Fibroblast of pulmonary artery (primary cell): ENCODE results near the gene C5.

ENCODE experiments used
- DNase-seq: peaks from one replicate; pipeline ENCODE4 v3.0.0-alpha.2; 2010; ENCODE audit warnings: low read depth
- H3K4me3 ChIP-seq: replicated peaks from 2 replicates; pipeline ENCODE4 v1.5.1; 2011; ENCODE audit warnings: low read depth, mild to moderate bottlenecking, control low read depth, low read length, moderate library complexity
- TF ChIP-seq, protein P1 (sequence below): IDR thresholded peaks from 2 replicates; pipeline ENCODE4 v1.5.1; 2011; ENCODE audit warnings: mild to moderate bottlenecking, control low read depth, low read length, inconsistent platforms; ENCODE audit errors: missing control alignments

C5 gene

DNA sequence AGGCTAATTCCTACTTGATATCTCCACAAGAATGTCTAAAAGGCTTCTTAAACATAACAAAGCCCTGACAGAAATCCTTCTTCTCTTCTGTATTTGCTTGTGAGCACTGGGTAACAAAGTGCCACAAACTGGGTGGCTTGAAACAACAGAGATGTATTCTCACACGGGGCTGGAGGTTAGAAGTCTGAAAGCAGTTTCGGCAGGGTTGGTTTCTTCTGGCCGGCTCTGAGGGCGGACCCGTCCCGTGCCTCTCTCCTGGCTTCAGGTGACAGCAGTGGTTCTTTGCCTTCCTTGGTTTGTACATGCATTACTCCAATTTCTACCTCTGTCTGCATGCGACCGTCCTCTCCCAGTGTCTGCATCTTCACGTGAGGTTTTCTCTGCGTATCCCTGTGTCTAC, 109.5 kb downstream of the C5 start:
- TF ChIP-seq, protein P1, sequence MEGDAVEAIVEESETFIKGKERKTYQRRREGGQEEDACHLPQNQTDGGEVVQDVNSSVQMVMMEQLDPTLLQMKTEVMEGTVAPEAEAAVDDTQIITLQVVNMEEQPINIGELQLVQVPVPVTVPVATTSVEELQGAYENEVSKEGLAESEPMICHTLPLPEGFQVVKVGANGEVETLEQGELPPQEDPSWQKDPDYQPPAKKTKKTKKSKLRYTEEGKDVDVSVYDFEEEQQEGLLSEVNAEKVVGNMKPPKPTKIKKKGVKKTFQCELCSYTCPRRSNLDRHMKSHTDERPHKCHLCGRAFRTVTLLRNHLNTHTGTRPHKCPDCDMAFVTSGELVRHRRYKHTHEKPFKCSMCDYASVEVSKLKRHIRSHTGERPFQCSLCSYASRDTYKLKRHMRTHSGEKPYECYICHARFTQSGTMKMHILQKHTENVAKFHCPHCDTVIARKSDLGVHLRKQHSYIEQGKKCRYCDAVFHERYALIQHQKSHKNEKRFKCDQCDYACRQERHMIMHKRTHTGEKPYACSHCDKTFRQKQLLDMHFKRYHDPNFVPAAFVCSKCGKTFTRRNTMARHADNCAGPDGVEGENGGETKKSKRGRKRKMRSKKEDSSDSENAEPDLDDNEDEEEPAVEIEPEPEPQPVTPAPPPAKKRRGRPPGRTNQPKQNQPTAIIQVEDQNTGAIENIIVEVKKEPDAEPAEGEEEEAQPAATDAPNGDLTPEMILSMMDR: no peak
- no peak overlapping the region for H3K4me3 ChIP-seq
- DNase-seq: no peak

DNA sequence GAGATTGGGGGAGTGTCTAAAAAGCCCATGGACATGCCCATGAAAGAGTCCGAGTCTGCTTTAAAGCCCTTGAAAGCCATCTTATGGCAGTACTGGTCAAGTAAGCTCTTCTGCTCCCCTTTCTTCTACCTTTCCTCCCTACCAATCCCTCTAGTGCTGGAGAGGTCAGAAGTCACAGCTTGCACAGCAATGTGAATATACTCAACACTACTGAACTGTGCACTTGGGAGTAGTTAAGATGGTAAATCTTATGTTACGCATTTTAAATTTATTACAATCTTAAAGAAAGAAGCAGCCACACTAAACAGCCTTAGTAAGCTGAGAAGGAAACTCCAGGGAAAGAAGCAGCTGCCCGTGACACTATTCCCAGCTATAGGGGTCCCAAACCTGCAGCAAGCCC, 111.2 kb downstream of the C5 start:
- no peak for DNase-seq
- H3K4me3 ChIP-seq: no peak overlapping the region
- TF ChIP-seq, protein P1: no peak

DNA sequence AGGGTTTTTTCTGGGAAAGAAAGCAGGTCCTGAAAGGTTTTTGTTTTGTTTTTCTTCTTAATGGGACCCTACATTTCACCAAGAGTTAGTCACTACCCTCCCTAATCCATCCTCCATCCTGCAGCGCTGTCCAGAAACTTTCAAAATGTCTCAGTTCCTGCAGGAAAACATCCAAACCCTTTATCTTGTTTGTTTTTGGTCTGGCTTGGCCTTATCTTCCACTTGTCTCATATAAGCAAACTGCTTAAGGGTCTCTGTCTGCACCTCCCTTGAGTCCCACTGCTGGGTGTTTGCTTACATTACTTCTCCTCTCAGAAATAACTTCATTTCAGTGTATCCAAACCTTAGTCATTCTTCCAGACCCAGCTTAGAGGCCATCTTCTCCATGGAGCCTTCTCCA, 112.5 kb downstream of the C5 start:
- peak; percentile 55 for DNase-seq
- no peak overlapping the region for H3K4me3 ChIP-seq
- TF ChIP-seq, protein P1: no peak

DNA sequence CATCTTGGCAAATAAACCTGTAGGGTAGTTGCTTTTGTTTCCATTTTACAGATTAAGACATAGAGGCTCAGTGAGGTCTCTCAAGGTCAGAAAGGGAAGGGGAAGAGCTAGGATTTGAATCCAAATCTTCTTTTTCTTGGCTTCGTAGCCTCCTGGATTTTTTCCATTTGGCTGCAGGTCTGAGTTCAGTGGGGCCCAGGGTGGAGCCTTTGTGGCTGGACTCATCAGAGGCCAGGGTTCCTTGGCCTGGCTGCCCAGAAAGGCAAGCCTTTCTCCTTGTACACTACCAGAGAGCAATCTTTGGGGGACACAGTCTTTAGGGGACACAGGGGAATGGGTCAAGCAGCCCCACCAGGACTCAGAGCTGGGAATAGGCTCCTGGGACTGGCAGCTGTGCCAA, 112.9 kb downstream of the C5 start:
- peak; percentile 36 for DNase-seq
- H3K4me3 ChIP-seq: no peak overlapping the region
- TF ChIP-seq, protein P1: no peak

- TF ChIP-seq, protein P1: no peak
- H3K4me3 ChIP-seq: no peak overlapping the region
- no peak for DNase-seq
Measured at GRCh38 chr9:120936764-120937122, 113.3 kb downstream of the C5 start.

DNA sequence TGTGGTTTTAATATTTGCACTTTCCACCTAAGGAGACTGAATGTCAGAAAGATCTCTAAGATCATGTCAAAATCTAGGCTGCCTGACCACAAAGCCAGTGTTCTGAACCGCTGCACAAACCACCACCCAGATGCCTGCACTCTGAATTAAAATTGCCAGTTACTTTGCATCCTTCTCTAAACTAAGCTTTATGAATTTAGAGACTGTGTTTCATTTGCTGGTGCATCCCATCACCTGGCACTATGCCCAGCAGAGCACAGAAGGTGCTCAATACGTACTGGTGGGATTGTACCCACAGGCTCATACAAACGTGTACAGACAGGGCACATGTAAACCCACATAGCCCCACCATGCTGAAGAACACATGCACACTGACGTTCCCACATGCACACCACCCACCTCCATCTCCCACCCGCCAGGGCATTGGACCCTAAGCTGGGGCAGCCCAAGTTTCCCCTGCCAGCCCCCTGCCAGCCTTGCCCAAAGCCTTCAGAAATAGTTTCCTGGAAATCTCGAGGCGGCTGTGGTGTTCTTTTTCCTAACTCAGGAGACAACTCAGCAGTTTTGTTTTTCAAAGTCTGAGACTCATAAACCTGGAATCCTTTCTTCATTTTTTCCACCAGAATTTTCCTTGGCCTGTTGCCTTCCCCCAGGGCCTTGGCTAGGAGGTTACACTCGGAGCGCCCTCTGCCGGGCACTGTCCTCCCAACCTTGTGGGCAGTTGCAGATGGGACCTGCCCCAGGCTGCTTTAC, 113.9 kb downstream of the C5 start:
- TF ChIP-seq, protein P1: peak; percentile 94
- peak; percentile 97 for DNase-seq
- H3K4me3 ChIP-seq: peak overlapping the region; percentile 34

GRCh38 chr9:120935383-120935857, 114.7 kb downstream of the C5 start:
- TF ChIP-seq, protein P1: no peak
- no peak overlapping the region for H3K4me3 ChIP-seq
- DNase-seq: peak; percentile 98
